SK-N-SH (cell line): Measurements from ENCODE around the gene NKAPL. TPM values are rescaled to one million over a fixed set of nuclear protein-coding genes. Genes with fewer than 3 reads are reported as not detected.
A peak's percentile ranks its signal among the peaks of the same experiment; 100 is the strongest.

Source experiments
- CTCF ChIA-PET: fragments of 300-600, 350-600 bp; formaldehyde crosslinking; extraction: SDS; loops from one replicate; lab custom pipeline; 2021; lab: Yijun Ruan, JAX
- POLR2A ChIA-PET: fragments of 350-600 bp; sonication (Branson Sonifier 250); formaldehyde crosslinking; extraction: SDS; loops from one replicate; lab custom pipeline; 2020; ENCODE audit warnings: antibody characterized with exemption, inconsistent platforms; lab: Yijun Ruan, JAX
- DNase-seq: peaks from one replicate; pipeline ENCODE4 v3.0.0; 2012
- H2AFZ ChIP-seq: fragments of 200-600 bp; sonication (generic); 2 replicates; pipeline ENCODE4 v1.8.1; 2016; ENCODE audit warnings: antibody characterized with exemption, mild to moderate bottlenecking, low read depth
- H3F3A ChIP-seq: fragments of 200-600 bp; sonication (generic); replicated peaks from 2 replicates; pipeline ENCODE3; 2016; ENCODE audit warnings: antibody characterized with exemption, mild to moderate bottlenecking; ENCODE audit not compliant: insufficient read depth
- H3K27ac ChIP-seq, 2 experiments: fragments of 200-500 bp in 1 of 2; fragments of 200-600 bp in 1 of 2; sonication (Bioruptor generic) in 1 of 2; sonication (generic), shearing (Covaris generic) in 1 of 2; 2 replicates each; pipeline versions ENCODE4 v1.5.1 to v1.6.1; 2014 to 2016; ENCODE audit warnings: low read depth in 2 of 2, inconsistent platforms in 1 of 2, low read length in 1 of 2, mild to moderate bottlenecking in 1 of 2, mixed read lengths in 1 of 2
- H3K27me3 ChIP-seq: fragments of 200-600 bp; sonication (generic), shearing (Covaris generic); 2 replicates; pipeline ENCODE4 v1.6.1; 2016; ENCODE audit warnings: mixed run types; ENCODE audit not compliant: insufficient read depth
- H3K36me3 ChIP-seq, 2 experiments: fragments of 200-500 bp in 1 of 2; fragments of 200-600 bp in 1 of 2; sonication (Bioruptor generic) in 1 of 2; sonication (generic) in 1 of 2; replicated peaks in 1 of 2; 2 replicates each; pipeline versions ENCODE3 to v1.5.1; 2014 to 2016; ENCODE audit warnings: low read length in 1 of 2, mild to moderate bottlenecking in 1 of 2; ENCODE audit not compliant: insufficient read depth in 2 of 2, control insufficient read depth in 1 of 2
- H3K4me1 ChIP-seq, 2 experiments: fragments of 200-500 bp in 1 of 2; fragments of 200-600 bp in 1 of 2; sonication (Bioruptor generic) in 1 of 2; sonication (generic), shearing (Covaris generic) in 1 of 2; 2 replicates each; pipeline versions ENCODE4 v1.5.1 to v1.6.1; 2014 to 2016; ENCODE audit warnings: low read depth in 1 of 2, low read length in 1 of 2, mixed run types in 1 of 2; ENCODE audit not compliant: insufficient read depth in 2 of 2, control insufficient read depth in 1 of 2
- H3K4me2 ChIP-seq: fragments of 200-600 bp; sonication (generic), shearing (Covaris generic); 2 replicates; pipeline ENCODE4 v1.6.1; 2017; ENCODE audit warnings: mixed run types
- H3K4me3 ChIP-seq, 2 experiments: fragments of 200-500 bp in 1 of 2; fragments of 200-600 bp in 1 of 2; sonication (Bioruptor generic) in 1 of 2; sonication (generic), shearing (Covaris generic) in 1 of 2; 2 replicates each; pipeline versions ENCODE4 v1.5.1 to v1.8.1; 2014 to 2016; ENCODE audit warnings: low read depth in 2 of 2, inconsistent platforms in 1 of 2, low read length in 1 of 2, mild to moderate bottlenecking in 1 of 2, mixed read lengths in 1 of 2, moderate library complexity in 1 of 2
- H3K79me2 ChIP-seq: fragments of 200-600 bp; sonication (generic); 2 replicates; pipeline ENCODE4 v1.8.1; 2017; ENCODE audit warnings: mild to moderate bottlenecking; ENCODE audit not compliant: insufficient read depth
- H3K9ac ChIP-seq: fragments of 200-600 bp; sonication (generic); 2 replicates; pipeline ENCODE4 v1.6.1; 2017; ENCODE audit warnings: mixed run types
- H3K9me2 ChIP-seq: fragments of 200-600 bp; sonication (generic); 2 replicates; pipeline ENCODE4 v1.6.1; 2017; ENCODE audit warnings: mixed run types
- H3K9me3 ChIP-seq: fragments of 200-600 bp; sonication (generic); 2 replicates; pipeline ENCODE4 v1.6.1; 2017; ENCODE audit warnings: mixed run types, mild to moderate bottlenecking, moderate library complexity
- H4K20me1 ChIP-seq: fragments of 200-600 bp; sonication (generic); 2 replicates; pipeline ENCODE4 v1.6.1; 2017; ENCODE audit warnings: mild to moderate bottlenecking, mixed run types; ENCODE audit not compliant: insufficient read depth
- CHD2 ChIP-seq: fragments of 150-350 bp; IDR thresholded peaks from 2 replicates; pipeline ENCODE4 v1.6.1; 2018; ENCODE audit warnings: low read length; ENCODE audit not compliant: partially characterized antibody
- EZH2phosphoT487 ChIP-seq: fragments of 200-600 bp; sonication (generic); IDR thresholded peaks from 2 replicates; pipeline ENCODE4 v1.6.1; 2017; ENCODE audit warnings: low read depth, mixed run types, mild to moderate bottlenecking, antibody characterized with exemption, moderate library complexity, borderline replicate concordance
- FOSL2 ChIP-seq: IDR thresholded peaks from 2 replicates; pipeline ENCODE4 v1.4.0; 2012; ENCODE audit warnings: low read depth, mild to moderate bottlenecking, moderate library complexity, borderline replicate concordance
- FOXM1 ChIP-seq: IDR thresholded peaks from 2 replicates; pipeline ENCODE4 v1.4.0; 2012; ENCODE audit warnings: low read depth, mild to moderate bottlenecking
- MAX ChIP-seq: IDR thresholded peaks from 2 replicates; pipeline ENCODE4 v1.4.0; 2012; ENCODE audit warnings: low read depth
- PBX3 ChIP-seq: IDR thresholded peaks from 2 replicates; pipeline ENCODE4; 2012
- RXRA ChIP-seq: IDR thresholded peaks from 2 replicates; pipeline ENCODE4 v1.4.0; 2012; ENCODE audit warnings: low read depth, mild to moderate bottlenecking, borderline replicate concordance
- SMC3 ChIP-seq: IDR thresholded peaks from 2 replicates; pipeline ENCODE4 v1.6.1; 2012; ENCODE audit warnings: low read depth, low read length, improper control_type of control experiment
- TAF1 ChIP-seq: IDR thresholded peaks from 2 replicates; pipeline ENCODE4 v1.6.1; 2012; ENCODE audit warnings: low read depth, mild to moderate bottlenecking, low read length, moderate library complexity, borderline replicate concordance
- USF2 ChIP-seq: fragments of 150-350 bp; IDR thresholded peaks from 2 replicates; pipeline ENCODE4 v1.6.1; 2017; ENCODE audit warnings: antibody characterized with exemption, low read length, low read depth, borderline replicate concordance
- ZBTB33 ChIP-seq: IDR thresholded peaks from 2 replicates; pipeline ENCODE4 v1.4.0; 2012; ENCODE audit warnings: low read depth, borderline replicate concordance
- WGBS: methylation state at CpG from one replicate; pipeline ENCODE4 v1.1.6; 2017; ENCODE audit warnings: low lambda C conversion rate; 5-methylcytosine and 5-hydroxymethylcytosine counted together
- polyA plus RNA-seq, 3 experiments: library from polyadenylated mRNA; depleted of rRNA; stranded (reverse); fragments of >200 nt; gene quantifications; 2 replicates each; pipeline ENCODE4 v1.2.3, GENCODE V29; 2012
- TF ChIP-seq, protein P1 (sequence below): IDR thresholded peaks from 2 replicates; pipeline ENCODE4 v1.4.0; 2012; ENCODE audit warnings: low read depth, borderline replicate concordance
- TF ChIP-seq, protein P2 (sequence below): fragments of 150-350 bp; IDR thresholded peaks from 2 replicates; pipeline ENCODE4 v1.6.1; 2016; ENCODE audit warnings: mild to moderate bottlenecking, low read depth, low read length

NKAPL gene
- polyA plus RNA-seq, 1 of the 3 experiments (the other 2 are of a cell fraction) = not detected

DNA sequence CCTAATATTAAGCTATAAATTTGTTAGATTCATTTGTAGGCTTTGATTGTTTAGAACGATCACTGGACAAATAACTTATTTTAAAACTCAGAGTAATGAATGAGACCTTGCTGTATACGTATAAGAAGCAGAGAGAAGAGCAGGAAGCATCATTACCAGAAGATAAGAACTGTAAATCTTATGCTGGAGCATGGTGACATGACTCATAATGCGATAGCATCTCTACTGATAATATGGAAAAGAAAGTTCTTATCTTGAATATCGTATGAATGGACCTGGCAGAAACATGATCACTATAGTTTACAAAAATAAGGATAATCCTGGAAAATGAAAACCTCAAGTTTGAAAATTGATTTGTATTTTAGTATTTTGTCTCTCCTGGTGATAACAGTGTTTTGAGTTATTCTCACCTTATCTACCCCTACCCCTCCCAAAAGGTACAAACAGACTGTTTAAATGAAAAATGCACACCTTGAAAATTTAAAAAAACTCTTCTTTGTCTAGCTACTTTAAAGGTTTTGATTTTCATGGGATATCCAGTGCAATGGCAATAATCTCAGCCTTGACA is 5.8 kb downstream of the NKAPL start:
- Histone ChIP-seq H3K4me2 (no peak overlapping the region), H3K9ac (no peak overlapping the region), H3K4me1 (peaks cover 0 to 10% of the 10 kb centered on the region in 2 experiments; a peak in 3 of 4 replicates), H3K27me3 (no peaks in the 10 kb centered on the region), H3F3A (peaks cover 25% of the 10 kb centered on the region), H2AFZ (no peak overlapping the region), H3K9me2 (no peaks in the 10 kb centered on the region), H3K9me3 (no peaks in the 10 kb centered on the region), H4K20me1 (no peaks in the 10 kb centered on the region), H3K36me3 (no peaks in the 10 kb centered on the region), H3K4me3 (no peak overlapping the region), H3K79me2 (peaks cover 28% of the 10 kb centered on the region), H3K27ac (no peak overlapping the region)
- ChIA-PET CTCF (no interaction called here), POLR2A (interaction anchor here (2.7 kb wide), 1 partner anchor 12 kb away, joined by 29 read pairs; the partner anchor contains the start of gene ZKSCAN4)
- TF ChIP-seq, protein P1, sequence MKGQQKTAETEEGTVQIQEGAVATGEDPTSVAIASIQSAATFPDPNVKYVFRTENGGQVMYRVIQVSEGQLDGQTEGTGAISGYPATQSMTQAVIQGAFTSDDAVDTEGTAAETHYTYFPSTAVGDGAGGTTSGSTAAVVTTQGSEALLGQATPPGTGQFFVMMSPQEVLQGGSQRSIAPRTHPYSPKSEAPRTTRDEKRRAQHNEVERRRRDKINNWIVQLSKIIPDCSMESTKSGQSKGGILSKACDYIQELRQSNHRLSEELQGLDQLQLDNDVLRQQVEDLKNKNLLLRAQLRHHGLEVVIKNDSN = no peak
- TF ChIP-seq USF2 (no peak), FOSL2 (peak; percentile 39; the same call in 1 of the 2 replicates)
- WGBS = 32% methylated on average over 4 of the region's 4 CpGs
- DNase-seq = no peak

GRCh38 chr6:28266563-28266961 is 7.5 kb downstream of the NKAPL start:
- POLR2A ChIA-PET = interaction anchor here (1.0 to 2.7 kb wide), 9 partner anchors 14 to 133 kb away, joined by 3 to 29 read pairs (median 5); partner anchors contain the start of genes PGBD1, ZKSCAN3, ZKSCAN4 and ZKSCAN8
- Histone ChIP-seq H3K4me2 (peak overlapping the region; percentile 83), H2AFZ (peak overlapping the region; percentile 94), H3K36me3 (no peaks in the 10 kb centered on the region)
- TF ChIP-seq SMC3 = no peak
- TF ChIP-seq EZH2phosphoT487 = no peak
- TF ChIP-seq, protein P2, sequence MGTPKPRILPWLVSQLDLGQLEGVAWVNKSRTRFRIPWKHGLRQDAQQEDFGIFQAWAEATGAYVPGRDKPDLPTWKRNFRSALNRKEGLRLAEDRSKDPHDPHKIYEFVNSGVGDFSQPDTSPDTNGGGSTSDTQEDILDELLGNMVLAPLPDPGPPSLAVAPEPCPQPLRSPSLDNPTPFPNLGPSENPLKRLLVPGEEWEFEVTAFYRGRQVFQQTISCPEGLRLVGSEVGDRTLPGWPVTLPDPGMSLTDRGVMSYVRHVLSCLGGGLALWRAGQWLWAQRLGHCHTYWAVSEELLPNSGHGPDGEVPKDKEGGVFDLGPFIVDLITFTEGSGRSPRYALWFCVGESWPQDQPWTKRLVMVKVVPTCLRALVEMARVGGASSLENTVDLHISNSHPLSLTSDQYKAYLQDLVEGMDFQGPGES = no peak
- no peak for TF ChIP-seq PBX3
- TF ChIP-seq MAX = no peak
- TF ChIP-seq RXRA = no peak
- no peak for TF ChIP-seq FOXM1
- TF ChIP-seq ZBTB33 = no peak
- no peak for TF ChIP-seq TAF1
- no peak for TF ChIP-seq CHD2
- TF ChIP-seq, all 33 proteins: peak for 0
- Histone ChIP-seq H3K4me1 (peaks cover 0 to 10% of the 10 kb centered on the region in 2 experiments; a peak in 3 of 4 replicates), H3F3A (peaks cover 25% of the 10 kb centered on the region), H3K9me3 (no peaks in the 10 kb centered on the region), H3K79me2 (peaks cover 43% of the 10 kb centered on the region), H4K20me1 (no peaks in the 10 kb centered on the region), H3K4me3 (peak overlapping the region; percentile 76 to 85), H3K27me3 (no peaks in the 10 kb centered on the region), H3K27ac (peak overlapping the region; percentile 71 to 96), H3K9me2 (no peaks in the 10 kb centered on the region), H3K9ac (peak overlapping the region; percentile 83)
- WGBS = 5% methylated on average over 5 of the region's 5 CpGs
- DNase-seq = no peak
- CTCF ChIA-PET = interaction anchor here (0.6 to 3.8 kb wide), 6 partner anchors 14 to 133 kb away, joined by 3 to 29 read pairs (median 3); partner anchors contain the start of genes PGBD1 and ZKSCAN4
